ENCODE results near the gene C3orf18. TPM values are rescaled to one million over a fixed set of nuclear protein-coding genes. Genes with fewer than 3 reads are reported as not detected.

The C3orf18 gene
- total RNA-seq, 3 donors from 2014 or later (not counting 1 experiment from before 2014, with no cell fraction given), result 7.5 to 15.3 (median 11.7) TPM

DNA sequence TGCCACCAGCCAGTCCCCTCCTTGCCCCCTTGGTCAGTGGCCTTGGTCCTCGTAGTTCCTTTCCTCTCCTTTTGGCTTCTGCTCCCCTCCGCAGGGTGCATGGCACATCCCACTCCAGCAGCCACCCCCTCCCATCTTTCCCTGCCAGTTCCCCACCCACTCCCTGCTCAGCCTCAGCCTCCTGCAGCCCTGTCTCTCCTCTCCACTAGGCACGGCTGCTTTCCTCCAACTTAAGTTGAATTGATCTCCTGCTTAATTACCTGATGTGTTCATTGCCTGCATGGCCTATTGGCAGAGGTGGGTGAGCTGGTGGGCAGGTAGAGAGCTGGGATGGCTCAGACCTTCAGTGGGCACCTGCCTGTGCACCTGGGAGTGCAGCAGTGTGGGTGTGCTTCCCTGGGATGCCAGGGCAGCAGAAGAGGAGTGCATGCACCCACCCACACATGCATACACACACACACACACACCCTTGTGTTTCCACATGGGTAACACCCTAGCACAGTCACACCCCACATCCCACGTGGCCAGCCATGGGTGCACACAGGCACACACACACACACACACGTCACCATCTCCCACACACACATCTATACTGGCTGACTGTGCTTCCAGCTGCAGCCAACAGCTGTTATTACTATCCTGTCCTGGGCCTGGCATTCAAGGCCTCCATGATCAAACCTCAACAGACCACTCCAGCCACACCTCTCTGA, 30.9 kb downstream of the C3orf18 start:
- 71% methylated on average over 5 of the region's 5 CpGs for WGBS (ENCODE audit: insufficient coverage)
- DNase-seq (no peak), ATAC-seq (no peak)
- H3K4me3 ChIP-seq (ENCODE audit: low read length), result no peak overlapping the region
- H3K27me3 Mint-ChIP-seq (ENCODE audit: low read depth in 2 of 2), result peaks cover 12 to 16% of the 10 kb centered on the region in 2 donors
- peaks cover 10 to 24% of the 10 kb centered on the region in 2 donors for H3K4me1 Mint-ChIP-seq
- H3K4me3 Mint-ChIP-seq, result no peak overlapping the region
- no peak overlapping the region for H3K27ac Mint-ChIP-seq
- no peaks in the 10 kb centered on the region for H3K9me3 Mint-ChIP-seq
- no peaks in the 10 kb centered on the region for H3K27me3 ChIP-seq (ENCODE audit: control insufficient read depth, insufficient read depth, low read length)
- H3K9me3 ChIP-seq (ENCODE audit: control insufficient read depth, insufficient read depth, low read length), result no peaks in the 10 kb centered on the region
- no peaks in the 10 kb centered on the region for H3K36me3 ChIP-seq (ENCODE audit: control insufficient read depth, insufficient read depth, low read length)
- no peaks in the 10 kb centered on the region for H3K36me3 Mint-ChIP-seq
- TF ChIP-seq, protein P1, sequence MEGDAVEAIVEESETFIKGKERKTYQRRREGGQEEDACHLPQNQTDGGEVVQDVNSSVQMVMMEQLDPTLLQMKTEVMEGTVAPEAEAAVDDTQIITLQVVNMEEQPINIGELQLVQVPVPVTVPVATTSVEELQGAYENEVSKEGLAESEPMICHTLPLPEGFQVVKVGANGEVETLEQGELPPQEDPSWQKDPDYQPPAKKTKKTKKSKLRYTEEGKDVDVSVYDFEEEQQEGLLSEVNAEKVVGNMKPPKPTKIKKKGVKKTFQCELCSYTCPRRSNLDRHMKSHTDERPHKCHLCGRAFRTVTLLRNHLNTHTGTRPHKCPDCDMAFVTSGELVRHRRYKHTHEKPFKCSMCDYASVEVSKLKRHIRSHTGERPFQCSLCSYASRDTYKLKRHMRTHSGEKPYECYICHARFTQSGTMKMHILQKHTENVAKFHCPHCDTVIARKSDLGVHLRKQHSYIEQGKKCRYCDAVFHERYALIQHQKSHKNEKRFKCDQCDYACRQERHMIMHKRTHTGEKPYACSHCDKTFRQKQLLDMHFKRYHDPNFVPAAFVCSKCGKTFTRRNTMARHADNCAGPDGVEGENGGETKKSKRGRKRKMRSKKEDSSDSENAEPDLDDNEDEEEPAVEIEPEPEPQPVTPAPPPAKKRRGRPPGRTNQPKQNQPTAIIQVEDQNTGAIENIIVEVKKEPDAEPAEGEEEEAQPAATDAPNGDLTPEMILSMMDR (IDR thresholded peaks at IDR 0.05), result no peak
- H3K27ac ChIP-seq (ENCODE audit: low read length), result no peak overlapping the region
- intact Hi-C loops (cut with micrococcal nuclease), result no loop called here
- no peaks in the 10 kb centered on the region for H3K4me1 ChIP-seq (ENCODE audit: control insufficient read depth, insufficient read depth, low read length)

DNA sequence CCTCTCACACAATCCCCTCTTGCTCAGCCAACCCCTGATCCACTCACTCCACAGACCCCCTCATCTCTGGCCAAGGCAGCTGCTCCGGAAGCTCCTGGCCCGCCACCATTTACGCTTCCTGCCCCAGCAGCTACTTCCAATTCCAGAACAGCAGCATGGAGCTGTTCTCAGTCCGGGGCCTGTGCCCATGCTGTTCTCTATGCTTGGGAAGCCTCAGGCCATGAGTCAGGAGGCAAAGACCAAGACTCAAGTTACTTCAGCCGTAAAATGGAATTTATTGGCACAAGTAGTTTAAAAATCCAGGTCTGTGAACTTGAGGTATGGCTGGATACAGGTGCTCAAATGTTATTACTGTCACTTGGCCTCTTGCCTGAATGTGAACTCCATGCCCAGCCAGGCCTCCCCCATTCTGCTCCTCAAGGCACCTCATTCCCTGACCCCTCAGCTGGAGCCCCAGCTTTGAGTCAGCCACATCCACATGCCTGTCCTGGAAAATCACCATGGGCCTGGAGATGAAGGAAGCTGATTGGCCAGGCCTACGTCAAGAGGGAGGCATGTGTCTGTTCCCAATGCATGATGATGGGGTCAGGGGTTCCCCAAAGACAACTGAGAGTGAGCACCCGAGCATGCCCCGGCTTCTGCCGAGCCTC, 32.7 kb downstream of the C3orf18 start:
- Mint-ChIP-seq H3K4me1 (peaks cover 7 to 24% of the 10 kb centered on the region in 2 donors), H3K9me3 (no peaks in the 10 kb centered on the region), H3K27me3 (ENCODE audit: low read depth in 2 of 2) (peaks cover 13 to 15% of the 10 kb centered on the region in 2 donors), H3K36me3 (no peaks in the 10 kb centered on the region), H3K4me3 (no peak overlapping the region), H3K27ac (no peak overlapping the region)
- DNase-seq (no peak), ATAC-seq (no peak)
- Histone ChIP-seq H3K9me3 (ENCODE audit: control insufficient read depth, insufficient read depth, low read length) (no peaks in the 10 kb centered on the region), H3K27me3 (ENCODE audit: control insufficient read depth, insufficient read depth, low read length) (peaks cover 4% of the 10 kb centered on the region), H3K36me3 (ENCODE audit: control insufficient read depth, insufficient read depth, low read length) (no peaks in the 10 kb centered on the region), H3K27ac (ENCODE audit: low read length) (no peak overlapping the region), H3K4me1 (ENCODE audit: control insufficient read depth, insufficient read depth, low read length) (peaks cover 5% of the 10 kb centered on the region), H3K4me3 (ENCODE audit: low read length) (no peak overlapping the region)
- intact Hi-C loops (cut with micrococcal nuclease), result no loop called here
- TF ChIP-seq, protein P1 (IDR thresholded peaks at IDR 0.05), result no peak
- WGBS (ENCODE audit: insufficient coverage), result 84% methylated on average over 9 of the region's 9 CpGs

DNA sequence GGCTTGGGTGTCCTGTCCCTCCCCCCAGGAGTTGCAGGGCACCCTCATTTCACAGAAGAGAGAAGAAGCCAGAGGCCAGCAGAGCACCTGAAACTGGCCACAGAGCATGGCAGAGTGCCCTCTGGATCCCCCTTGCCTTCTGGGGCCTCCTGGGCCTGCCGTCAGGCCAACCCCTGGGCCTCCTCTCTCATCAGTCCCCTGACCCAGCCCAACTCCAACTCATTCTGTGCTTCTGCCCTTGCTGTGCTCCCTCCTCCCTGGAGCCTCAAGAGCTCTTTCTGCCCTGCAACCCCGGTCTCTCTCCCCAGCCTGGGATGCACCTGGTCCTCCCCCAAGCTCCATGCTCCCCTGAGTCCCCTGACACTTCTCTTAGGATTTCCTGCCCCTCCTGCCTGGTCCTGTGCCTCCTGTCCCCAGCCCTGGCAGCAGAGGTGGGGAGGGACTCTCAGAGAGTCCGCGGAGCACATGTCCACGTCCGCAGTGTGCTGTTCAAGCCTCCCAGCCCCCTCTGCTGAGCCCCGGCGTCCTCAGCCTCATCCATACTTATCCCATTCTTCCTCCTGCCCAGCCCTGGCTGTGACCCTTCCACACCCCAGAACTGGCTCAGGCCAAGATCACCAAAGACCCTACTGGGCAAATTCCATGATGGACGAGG, 33.6 kb downstream of the C3orf18 start:
- H3K4me3 ChIP-seq (ENCODE audit: low read length), result no peak overlapping the region
- peaks cover 5% of the 10 kb centered on the region for H3K4me1 ChIP-seq (ENCODE audit: control insufficient read depth, insufficient read depth, low read length)
- no peaks in the 10 kb centered on the region for H3K9me3 Mint-ChIP-seq
- peaks cover 4% of the 10 kb centered on the region for H3K27me3 ChIP-seq (ENCODE audit: control insufficient read depth, insufficient read depth, low read length)
- intact Hi-C loops (cut with micrococcal nuclease), result no loop called here
- H3K36me3 ChIP-seq (ENCODE audit: control insufficient read depth, insufficient read depth, low read length), result no peaks in the 10 kb centered on the region
- H3K27ac ChIP-seq (ENCODE audit: low read length), result no peak overlapping the region
- DNase-seq, result no peak
- H3K36me3 Mint-ChIP-seq, result no peaks in the 10 kb centered on the region
- H3K9me3 ChIP-seq (ENCODE audit: control insufficient read depth, insufficient read depth, low read length), result no peaks in the 10 kb centered on the region
- WGBS (ENCODE audit: insufficient coverage), result 82% methylated on average over 9 of the region's 9 CpGs
- ATAC-seq, result no peak
- H3K27me3 Mint-ChIP-seq (ENCODE audit: low read depth in 2 of 2), result peaks cover 19 to 22% of the 10 kb centered on the region in 2 donors
- H3K4me3 Mint-ChIP-seq, result no peak overlapping the region
- H3K27ac Mint-ChIP-seq, result no peak overlapping the region
- peaks cover 7 to 24% of the 10 kb centered on the region in 2 donors for H3K4me1 Mint-ChIP-seq
- TF ChIP-seq, protein P1 (IDR thresholded peaks at IDR 0.05), result no peak
